Loucy (cell line): Measurements from ENCODE around the gene IGSF21.

ENCODE experiments used
- H2AFZ ChIP-seq: fragments of 200-600 bp; sonication (generic); 2 replicates; pipeline ENCODE4 v1.6.0; 2016; ENCODE audit warnings: antibody characterized with exemption, mild to moderate bottlenecking, low read length, moderate library complexity
- H3F3A ChIP-seq: fragments of 200-600 bp; 2 replicates; pipeline ENCODE4 v1.6.0; 2016; ENCODE audit warnings: antibody characterized with exemption, low read depth, mild to moderate bottlenecking
- H3K27me3 ChIP-seq: fragments of 200-600 bp; sonication (generic); 2 replicates; pipeline ENCODE4 v1.6.1; 2014; ENCODE audit warnings: low read length, mild to moderate bottlenecking; ENCODE audit not compliant: insufficient read depth, poor library complexity, severe bottlenecking
- H3K36me3 ChIP-seq: fragments of 200-600 bp; sonication (generic); 2 replicates; pipeline ENCODE4 v1.6.1; 2016; ENCODE audit warnings: low read length; ENCODE audit not compliant: insufficient read depth
- H3K4me1 ChIP-seq: fragments of 200-600 bp; sonication (generic); 2 replicates; pipeline ENCODE4 v1.5.1; 2014; ENCODE audit warnings: low read length, mild to moderate bottlenecking; ENCODE audit not compliant: insufficient read depth, poor library complexity, severe bottlenecking
- H3K4me2 ChIP-seq: fragments of 200-600 bp; sonication (generic); 2 replicates; pipeline ENCODE4 v1.6.0; 2014; ENCODE audit warnings: antibody characterized with exemption, low read length, low read depth, mild to moderate bottlenecking; ENCODE audit not compliant: poor library complexity, severe bottlenecking
- H3K4me3 ChIP-seq: fragments of 200-600 bp; sonication (generic); 2 replicates; pipeline ENCODE4 v1.5.1; 2014; ENCODE audit warnings: low read length, mild to moderate bottlenecking, mixed read lengths; ENCODE audit not compliant: poor library complexity, severe bottlenecking
- H3K79me2 ChIP-seq: fragments of 200-600 bp; sonication (generic); 2 replicates; pipeline ENCODE4 v1.6.1; 2014; ENCODE audit warnings: low read length; ENCODE audit not compliant: insufficient read depth
- H3K9ac ChIP-seq: fragments of 200-600 bp; sonication (generic); 2 replicates; pipeline ENCODE4 v1.6.0; 2014; ENCODE audit warnings: mild to moderate bottlenecking, low read depth, low read length, moderate library complexity; ENCODE audit not compliant: poor library complexity, severe bottlenecking
- H3K9me2 ChIP-seq: fragments of 200-600 bp; sonication (generic); replicated peaks from 2 replicates; pipeline ENCODE4 v1.6.1; 2016; ENCODE audit warnings: low read depth, low read length, mixed read lengths
- H3K9me3 ChIP-seq: fragments of 200-600 bp; sonication (generic); 2 replicates; pipeline ENCODE4 v1.6.1; 2014; ENCODE audit warnings: mild to moderate bottlenecking, antibody characterized with exemption, low read length, low read depth; ENCODE audit not compliant: insufficient read depth
- H4K20me1 ChIP-seq: fragments of 200-600 bp; sonication (generic); 2 replicates; pipeline ENCODE4 v1.6.0; 2014; ENCODE audit warnings: antibody characterized with exemption, low read length, mild to moderate bottlenecking; ENCODE audit not compliant: insufficient read depth, poor library complexity, severe bottlenecking
- EZH2phosphoT487 ChIP-seq: fragments of 200-600 bp; IDR thresholded peaks from 2 replicates; pipeline ENCODE4 v1.6.1; 2018; ENCODE audit warnings: antibody characterized with exemption, mild to moderate bottlenecking, moderate library complexity, borderline replicate concordance
- TF ChIP-seq, protein P1 (sequence below): fragments of 200-600 bp; sonication (generic); conservative IDR thresholded peaks from 2 replicates; pipeline ENCODE4 v1.5.1; 2014; ENCODE audit warnings: mild to moderate bottlenecking, antibody characterized with exemption, low read length

Gene IGSF21

DNA sequence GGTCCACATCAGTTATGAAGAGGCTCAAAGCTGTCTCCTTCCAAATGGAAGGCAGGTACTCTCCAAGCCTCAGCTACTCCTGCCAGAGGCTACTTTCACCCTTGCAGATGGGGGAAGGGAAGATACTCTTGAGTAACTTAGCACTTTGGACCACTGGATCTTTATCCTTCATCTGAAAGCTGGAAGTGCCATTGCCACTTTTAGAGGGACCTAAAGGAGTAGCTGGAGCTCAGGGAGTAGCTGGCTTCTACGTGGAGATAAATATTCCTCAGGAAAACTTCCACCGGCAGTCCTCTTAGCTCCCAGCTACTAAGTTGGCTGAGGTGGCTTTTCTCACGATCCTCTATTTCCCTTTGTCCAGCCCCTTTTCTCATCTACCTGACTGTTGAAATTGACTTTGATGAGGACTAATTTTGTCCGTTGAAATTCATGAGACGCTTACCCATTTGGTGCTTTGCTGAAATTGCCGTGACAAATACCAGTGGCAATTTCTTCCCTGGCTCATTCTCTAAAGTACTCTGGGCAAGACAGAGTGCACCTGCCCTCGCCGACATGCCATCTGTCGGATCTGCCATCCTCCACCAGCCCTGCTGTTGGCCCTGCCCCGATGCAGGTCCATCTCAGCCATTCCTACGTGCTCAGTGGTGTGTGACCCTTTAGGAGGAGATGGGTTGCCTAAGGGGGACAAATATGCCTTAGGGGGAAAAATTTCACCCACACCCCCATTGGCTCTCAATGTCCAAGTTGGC lies 13.6 kb downstream of the IGSF21 start:
- Histone ChIP-seq H3K9me2 (no peaks in the 10 kb centered on the region), H3K4me2 (no peak overlapping the region), H3K27me3 (no peaks in the 10 kb centered on the region), H3K79me2 (no peaks in the 10 kb centered on the region), H3K9me3 (no peaks in the 10 kb centered on the region; the same call in 1 of the 2 replicates), H3K4me3 (no peak overlapping the region), H3K4me1 (no peaks in the 10 kb centered on the region), H3K36me3 (no peaks in the 10 kb centered on the region), H3F3A (no peaks in the 10 kb centered on the region), H4K20me1 (no peaks in the 10 kb centered on the region), H3K9ac (no peak overlapping the region), H2AFZ (no peak overlapping the region)
- TF ChIP-seq, protein P1, sequence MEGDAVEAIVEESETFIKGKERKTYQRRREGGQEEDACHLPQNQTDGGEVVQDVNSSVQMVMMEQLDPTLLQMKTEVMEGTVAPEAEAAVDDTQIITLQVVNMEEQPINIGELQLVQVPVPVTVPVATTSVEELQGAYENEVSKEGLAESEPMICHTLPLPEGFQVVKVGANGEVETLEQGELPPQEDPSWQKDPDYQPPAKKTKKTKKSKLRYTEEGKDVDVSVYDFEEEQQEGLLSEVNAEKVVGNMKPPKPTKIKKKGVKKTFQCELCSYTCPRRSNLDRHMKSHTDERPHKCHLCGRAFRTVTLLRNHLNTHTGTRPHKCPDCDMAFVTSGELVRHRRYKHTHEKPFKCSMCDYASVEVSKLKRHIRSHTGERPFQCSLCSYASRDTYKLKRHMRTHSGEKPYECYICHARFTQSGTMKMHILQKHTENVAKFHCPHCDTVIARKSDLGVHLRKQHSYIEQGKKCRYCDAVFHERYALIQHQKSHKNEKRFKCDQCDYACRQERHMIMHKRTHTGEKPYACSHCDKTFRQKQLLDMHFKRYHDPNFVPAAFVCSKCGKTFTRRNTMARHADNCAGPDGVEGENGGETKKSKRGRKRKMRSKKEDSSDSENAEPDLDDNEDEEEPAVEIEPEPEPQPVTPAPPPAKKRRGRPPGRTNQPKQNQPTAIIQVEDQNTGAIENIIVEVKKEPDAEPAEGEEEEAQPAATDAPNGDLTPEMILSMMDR, result no peak
- no peak for TF ChIP-seq EZH2phosphoT487

DNA sequence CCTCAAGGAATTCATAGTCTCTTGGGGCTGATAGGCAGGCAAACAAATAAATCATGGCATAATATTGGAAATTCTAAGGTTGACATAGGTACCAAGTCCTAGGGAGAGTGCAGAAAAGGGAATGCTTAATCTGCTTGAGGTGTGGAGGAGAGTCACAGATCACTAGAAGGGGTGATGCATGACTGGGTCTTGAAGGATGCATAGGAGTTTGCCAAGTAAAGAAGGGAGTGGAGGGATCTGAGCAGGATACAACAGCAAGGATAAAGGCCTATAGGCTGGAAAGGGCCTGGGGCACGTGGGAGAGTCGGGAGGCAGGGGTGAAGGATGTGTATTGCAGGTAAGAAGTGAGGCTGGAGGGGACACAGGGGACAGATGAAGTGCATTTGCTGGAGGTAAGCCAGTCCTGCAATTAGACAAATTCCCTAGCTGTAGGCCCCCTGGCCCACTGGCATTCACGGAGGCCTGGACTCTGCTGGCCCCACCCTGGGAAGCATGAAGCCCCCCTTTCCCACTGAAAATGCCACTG lies 15.9 kb downstream of the IGSF21 start:
- no peak overlapping the region for H3K4me3 ChIP-seq
- H3K9ac ChIP-seq, result no peak overlapping the region
- H3K9me2 ChIP-seq, result no peaks in the 10 kb centered on the region
- no peak for TF ChIP-seq EZH2phosphoT487
- TF ChIP-seq, protein P1, result no peak
- no peaks in the 10 kb centered on the region; the same call in 1 of the 2 replicates for H3K9me3 ChIP-seq
- no peaks in the 10 kb centered on the region for H3K27me3 ChIP-seq
- no peaks in the 10 kb centered on the region for H3K36me3 ChIP-seq
- no peaks in the 10 kb centered on the region for H3K79me2 ChIP-seq
- H3K4me1 ChIP-seq, result no peaks in the 10 kb centered on the region
- no peak overlapping the region for H3K4me2 ChIP-seq
- H2AFZ ChIP-seq, result no peak overlapping the region
- H3F3A ChIP-seq, result no peaks in the 10 kb centered on the region
- no peaks in the 10 kb centered on the region for H4K20me1 ChIP-seq

DNA sequence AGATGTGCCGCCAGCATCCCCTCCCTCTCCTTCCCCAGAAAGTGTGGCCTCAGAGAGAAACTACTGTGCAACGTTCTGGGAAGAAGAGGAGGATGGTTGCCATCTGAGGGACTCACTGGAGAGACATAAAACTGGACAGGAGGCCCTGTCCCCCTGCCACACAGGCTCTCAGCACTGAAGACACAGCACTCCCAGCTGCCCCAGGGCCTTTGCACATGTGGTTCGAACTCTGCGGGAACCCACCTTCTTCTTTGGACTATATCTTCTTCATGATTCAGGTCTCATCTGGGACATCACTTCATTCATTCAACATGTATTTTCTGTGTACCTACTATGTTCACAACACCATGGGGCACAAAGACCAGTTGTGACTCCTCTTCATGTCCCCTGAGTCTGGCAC lies 17.4 kb downstream of the IGSF21 start:
- H3K79me2 ChIP-seq, result no peaks in the 10 kb centered on the region
- no peaks in the 10 kb centered on the region for H3K36me3 ChIP-seq

More for the DNA sequence above, 17.4 kb downstream of the IGSF21 start:
- Histone ChIP-seq H3K9ac (no peak overlapping the region), H4K20me1 (no peaks in the 10 kb centered on the region), H3K9me3 (no peaks in the 10 kb centered on the region), H3K4me3 (no peak overlapping the region), H2AFZ (no peak overlapping the region), H3K4me1 (no peaks in the 10 kb centered on the region), H3K4me2 (no peak overlapping the region), H3F3A (no peaks in the 10 kb centered on the region), H3K27me3 (no peaks in the 10 kb centered on the region), H3K9me2 (no peaks in the 10 kb centered on the region)
- TF ChIP-seq, protein P1, result no peak
- TF ChIP-seq EZH2phosphoT487, result no peak
